ENCODE results near the gene NFATC2.

DNA sequence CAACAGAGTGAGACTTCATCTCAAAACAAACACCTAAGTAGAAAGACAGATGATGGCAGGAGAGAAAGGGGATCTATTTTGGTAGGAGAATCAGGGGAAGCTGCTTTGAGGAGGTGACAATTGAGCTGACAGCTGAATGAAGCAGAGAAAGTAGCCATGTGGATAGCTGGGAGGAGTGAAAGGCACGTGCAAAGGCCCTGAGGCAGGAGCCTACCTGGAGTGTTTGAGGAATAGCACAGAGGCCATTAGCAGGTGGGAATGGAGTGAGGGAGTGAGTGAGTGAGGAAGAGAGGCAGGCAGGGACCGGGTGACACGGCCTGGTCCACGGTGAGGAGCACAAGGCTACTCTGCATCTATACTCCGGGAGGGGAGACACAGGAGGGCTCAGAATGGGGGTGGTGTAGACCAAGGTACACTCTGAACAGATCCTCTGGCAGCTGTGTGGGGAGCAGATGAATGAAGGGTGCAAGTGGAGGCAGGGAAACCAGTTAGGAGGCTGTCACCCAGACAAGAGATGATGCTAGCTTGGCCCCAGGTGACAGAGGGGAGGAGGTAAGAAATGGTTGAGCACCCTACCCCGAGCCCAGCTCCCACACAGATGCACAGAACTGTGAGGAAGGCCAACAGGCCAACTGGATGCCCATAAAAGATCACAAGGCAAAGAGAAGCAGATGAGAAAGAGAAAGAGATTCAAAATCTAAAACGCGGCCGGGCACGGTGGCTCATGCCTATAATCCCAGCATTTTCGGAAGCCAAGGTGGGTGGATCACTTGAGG lies 43.6 kb downstream of the NFATC2 start:
- TF ChIP-seq CTCF (IDR thresholded peaks at IDR 0.05) (no peak), POLR2A (IDR thresholded peaks at IDR 0.05) (no peak), EP300 (IDR thresholded peaks at IDR 0.05) (no peak)
